Measurements from ENCODE around the gene LDB2. TPM values are rescaled to one million over a fixed set of nuclear protein-coding genes. Genes with fewer than 3 reads are reported as not detected.

The LDB2 gene
- total and polyA plus RNA-seq, 2 donors (not counting 1 experiment from before 2014, with no cell fraction given), result 41.6 to 78.3 TPM

DNA sequence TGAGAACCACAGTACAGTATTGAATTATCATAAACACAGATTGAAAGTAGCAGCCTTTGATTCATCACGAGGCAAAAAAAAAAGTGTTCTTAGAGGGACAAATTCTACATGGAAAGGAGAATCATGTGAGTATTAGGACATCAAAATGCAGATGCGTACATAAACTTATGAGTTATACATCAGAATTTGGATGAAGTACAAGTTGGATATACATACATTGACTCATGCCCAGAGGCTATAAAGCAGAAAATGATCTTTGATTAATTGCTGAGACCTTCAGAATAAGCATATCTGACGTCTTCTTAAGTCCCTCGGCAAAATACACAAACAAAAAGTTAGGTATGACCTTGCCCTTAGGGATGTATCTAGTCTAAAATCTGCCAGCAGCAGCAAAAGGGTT lies 206.4 kb downstream of the LDB2 start:
- H3K9ac ChIP-seq (ENCODE audit: insufficient read depth, low read length), result no peak overlapping the region
- H3K4me3 ChIP-seq (replicated peaks in 1 of 4; ENCODE audit: control extremely low read depth in 1 of 4, insufficient read depth in 1 of 4, low read depth in 3 of 4, low read length in 4 of 4), result no peak overlapping the region
- no peaks in the 10 kb centered on the region for H3K9me3 ChIP-seq (ENCODE audit: control insufficient read depth, insufficient read depth, low read depth, low read length)
- H3K36me3 ChIP-seq (ENCODE audit: control insufficient read depth, insufficient read depth, low read length), result peaks cover 2% of the 10 kb centered on the region
- TF ChIP-seq CTCF (conservative IDR thresholded peaks at IDR 0.05 in 1 of 2, IDR thresholded peaks at IDR 0.05 in 1 of 2; ENCODE audit: low read depth in 1 of 2, low read length in 2 of 2), result no peak
- no peak for TF ChIP-seq EZH2 (IDR thresholded peaks at IDR 0.05; ENCODE audit: low read length, missing control alignments)
- no peak overlapping the region for H3K4me2 ChIP-seq (ENCODE audit: extremely low read depth, insufficient read depth, low read length)
- no peaks in the 10 kb centered on the region for H3K27me3 ChIP-seq (ENCODE audit: control insufficient read depth, insufficient read depth, low read length)
- H4K20me1 ChIP-seq (ENCODE audit: control insufficient read depth, extremely low read depth, insufficient read depth, low read length), result no peaks in the 10 kb centered on the region
- no peaks in the 10 kb centered on the region for H3K79me2 ChIP-seq (ENCODE audit: control insufficient read depth, insufficient read depth, low read length)
- H3K4me1 ChIP-seq (ENCODE audit: control insufficient read depth, extremely low read depth, insufficient read depth, low read length), result peaks cover 8% of the 10 kb centered on the region
- H2AFZ ChIP-seq (ENCODE audit: low read length), result no peak overlapping the region
- no peak overlapping the region for H3K27ac ChIP-seq (ENCODE audit: insufficient read depth, low read length)
- peak in 1 of 2 donors; percentile 85 for DNase-seq (ENCODE audit: low read depth in 2 of 2)

- no peaks in the 10 kb centered on the region for H3K27me3 ChIP-seq (ENCODE audit: control insufficient read depth, insufficient read depth, low read length)
- H3K4me3 ChIP-seq (replicated peaks in 1 of 4; ENCODE audit: control extremely low read depth in 1 of 4, insufficient read depth in 1 of 4, low read depth in 3 of 4, low read length in 4 of 4), result no peak overlapping the region
- H2AFZ ChIP-seq (ENCODE audit: low read length), result no peak overlapping the region
- H3K79me2 ChIP-seq (ENCODE audit: control insufficient read depth, insufficient read depth, low read length), result no peaks in the 10 kb centered on the region
- H3K27ac ChIP-seq (ENCODE audit: insufficient read depth, low read length), result no peak overlapping the region
- H3K4me1 ChIP-seq (ENCODE audit: control insufficient read depth, extremely low read depth, insufficient read depth, low read length), result peaks cover 12% of the 10 kb centered on the region
- peaks cover 2% of the 10 kb centered on the region for H3K36me3 ChIP-seq (ENCODE audit: control insufficient read depth, insufficient read depth, low read length)
- no peak for DNase-seq (ENCODE audit: low read depth in 2 of 2)
- no peak overlapping the region for H3K9ac ChIP-seq (ENCODE audit: insufficient read depth, low read length)
- TF ChIP-seq EZH2 (IDR thresholded peaks at IDR 0.05; ENCODE audit: low read length, missing control alignments) (no peak), CTCF (conservative IDR thresholded peaks at IDR 0.05 in 1 of 2, IDR thresholded peaks at IDR 0.05 in 1 of 2; ENCODE audit: low read depth in 1 of 2, low read length in 2 of 2) (no peak)
- H4K20me1 ChIP-seq (ENCODE audit: control insufficient read depth, extremely low read depth, insufficient read depth, low read length), result no peaks in the 10 kb centered on the region
- H3K9me3 ChIP-seq (ENCODE audit: control insufficient read depth, insufficient read depth, low read depth, low read length), result no peaks in the 10 kb centered on the region
- H3K4me2 ChIP-seq (ENCODE audit: extremely low read depth, insufficient read depth, low read length), result no peak overlapping the region
These were observed 207.0 kb downstream of the LDB2 start for GRCh38 chr4:16691450-16691849.

- Histone ChIP-seq H4K20me1 (ENCODE audit: control insufficient read depth, extremely low read depth, insufficient read depth, low read length) (no peaks in the 10 kb centered on the region), H3K27ac (ENCODE audit: insufficient read depth, low read length) (no peak overlapping the region), H3K4me1 (ENCODE audit: control insufficient read depth, extremely low read depth, insufficient read depth, low read length) (peaks cover 18% of the 10 kb centered on the region), H2AFZ (ENCODE audit: low read length) (no peak overlapping the region), H3K4me3 (replicated peaks in 1 of 4; ENCODE audit: control extremely low read depth in 1 of 4, insufficient read depth in 1 of 4, low read depth in 3 of 4, low read length in 4 of 4) (no peak overlapping the region), H3K9me3 (ENCODE audit: control insufficient read depth, insufficient read depth, low read depth, low read length) (no peaks in the 10 kb centered on the region), H3K9ac (ENCODE audit: insufficient read depth, low read length) (no peak overlapping the region), H3K4me2 (ENCODE audit: extremely low read depth, insufficient read depth, low read length) (no peak overlapping the region), H3K79me2 (ENCODE audit: control insufficient read depth, insufficient read depth, low read length) (no peaks in the 10 kb centered on the region), H3K36me3 (ENCODE audit: control insufficient read depth, insufficient read depth, low read length) (no peaks in the 10 kb centered on the region), H3K27me3 (ENCODE audit: control insufficient read depth, insufficient read depth, low read length) (no peaks in the 10 kb centered on the region)
- peak in 1 of 2 donors; percentile 76 for DNase-seq (ENCODE audit: low read depth in 2 of 2)
- no peak for TF ChIP-seq EZH2 (IDR thresholded peaks at IDR 0.05; ENCODE audit: low read length, missing control alignments)
- TF ChIP-seq CTCF (conservative IDR thresholded peaks at IDR 0.05 in 1 of 2, IDR thresholded peaks at IDR 0.05 in 1 of 2; ENCODE audit: low read depth in 1 of 2, low read length in 2 of 2), result no peak
These were observed 210.6 kb downstream of the LDB2 start for GRCh38 chr4:16687845-16688244.
